OCI-LY7 (cell line): ENCODE results near the gene ANO1.

Experiments
- EZH2phosphoT487 ChIP-seq: fragments of 200-600 bp; sonication (generic); IDR thresholded peaks from 2 replicates; pipeline ENCODE4 v1.6.1; 2018; ENCODE audit warnings: low read depth, borderline replicate concordance, mild to moderate bottlenecking, mixed run types, antibody characterized with exemption, low read length, moderate library complexity, mixed read lengths
- TF ChIP-seq, protein P1 (sequence below): fragments of 200-600 bp; sonication (generic); conservative IDR thresholded peaks from 2 replicates; pipeline ENCODE4 v1.5.1; 2014; ENCODE audit warnings: mild to moderate bottlenecking, antibody characterized with exemption, low read length, moderate library complexity, mixed read lengths

DNA sequence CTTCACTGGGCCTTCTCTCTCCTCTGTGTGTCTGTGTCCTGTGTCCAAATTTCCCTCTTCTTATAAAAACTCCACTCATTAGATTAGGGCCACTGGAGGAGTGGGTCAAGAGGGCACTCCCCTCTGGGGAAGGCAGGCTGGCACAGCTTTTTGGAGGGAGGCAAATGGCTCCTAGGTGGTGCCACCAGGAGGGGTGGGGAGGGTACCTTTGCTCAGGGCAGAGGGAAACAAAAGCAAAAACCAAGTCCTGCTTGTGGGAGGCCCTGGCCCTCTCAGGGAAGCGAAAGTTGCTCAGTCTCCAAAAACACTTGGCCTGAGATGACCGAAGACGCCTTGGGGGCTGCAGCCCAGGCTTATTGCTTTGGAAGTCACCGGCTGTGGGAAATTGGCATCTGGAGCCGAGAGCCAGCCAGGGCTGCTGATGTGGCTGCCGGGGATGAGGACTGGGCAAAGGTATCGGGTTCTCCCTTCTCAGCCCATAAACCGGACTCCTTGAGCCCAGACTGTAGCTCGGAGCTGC is 48.2 kb upstream of the ANO1 start:
- no peak for TF ChIP-seq EZH2phosphoT487
- TF ChIP-seq, protein P1, sequence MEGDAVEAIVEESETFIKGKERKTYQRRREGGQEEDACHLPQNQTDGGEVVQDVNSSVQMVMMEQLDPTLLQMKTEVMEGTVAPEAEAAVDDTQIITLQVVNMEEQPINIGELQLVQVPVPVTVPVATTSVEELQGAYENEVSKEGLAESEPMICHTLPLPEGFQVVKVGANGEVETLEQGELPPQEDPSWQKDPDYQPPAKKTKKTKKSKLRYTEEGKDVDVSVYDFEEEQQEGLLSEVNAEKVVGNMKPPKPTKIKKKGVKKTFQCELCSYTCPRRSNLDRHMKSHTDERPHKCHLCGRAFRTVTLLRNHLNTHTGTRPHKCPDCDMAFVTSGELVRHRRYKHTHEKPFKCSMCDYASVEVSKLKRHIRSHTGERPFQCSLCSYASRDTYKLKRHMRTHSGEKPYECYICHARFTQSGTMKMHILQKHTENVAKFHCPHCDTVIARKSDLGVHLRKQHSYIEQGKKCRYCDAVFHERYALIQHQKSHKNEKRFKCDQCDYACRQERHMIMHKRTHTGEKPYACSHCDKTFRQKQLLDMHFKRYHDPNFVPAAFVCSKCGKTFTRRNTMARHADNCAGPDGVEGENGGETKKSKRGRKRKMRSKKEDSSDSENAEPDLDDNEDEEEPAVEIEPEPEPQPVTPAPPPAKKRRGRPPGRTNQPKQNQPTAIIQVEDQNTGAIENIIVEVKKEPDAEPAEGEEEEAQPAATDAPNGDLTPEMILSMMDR = no peak
